Endothelial cell of umbilical vein (primary cell): ENCODE data around the gene NT5DC1. TPM values are rescaled to one million over a fixed set of nuclear protein-coding genes. Genes with fewer than 3 reads are reported as not detected.

Source experiments
- BruUV-seq: library from RNA; stranded (reverse); fragments of 400-500 nt; replicated peaks from 2 replicates; lab custom pipeline; 2021; lab: Mats Ljungman, UMichigan
- CTCF ChIA-PET: fragments of 300-600, 350-600 bp; sonication (Branson Sonifier 250); formaldehyde crosslinking; loops from one replicate; lab custom pipeline; 2021; ENCODE audit warnings: antibody characterized with exemption, inconsistent platforms; lab: Charles Lee
- POLR2A ChIA-PET: fragments of 300-600, 350-600 bp; sonication (Branson Sonifier 250); formaldehyde crosslinking; loops from one replicate; lab custom pipeline; 2021; ENCODE audit warnings: antibody characterized with exemption, inconsistent platforms; lab: Charles Lee
- DNase-seq: peaks from one replicate; pipeline ENCODE4 v3.0.0-alpha.2; 2011; ENCODE audit warnings: low read depth, low spot score
- FAIRE-seq: peaks from 2 replicates; lab custom pipeline; 2011; peaks lifted over from hg19 to GRCh38; lab: Jason Lieb, UNC
- H2AFZ ChIP-seq: 2 replicates; pipeline ENCODE4 v1.6.0; 2012; ENCODE audit warnings: low read depth, low read length, control low read depth, inconsistent platforms
- H3K27ac ChIP-seq: 2 replicates; pipeline ENCODE4 v1.5.1; 2011; ENCODE audit warnings: low read depth, mild to moderate bottlenecking, control low read depth, low read length, moderate library complexity; ENCODE audit not compliant: insufficient read depth
- H3K27me3 ChIP-seq, 2 experiments: 2 replicates each; pipeline versions ENCODE4 v1.6.0 to v1.6.1; 2011; ENCODE audit warnings: low read length in 2 of 2, mixed read lengths in 1 of 2; ENCODE audit not compliant: control insufficient read depth in 2 of 2, insufficient read depth in 2 of 2
- H3K36me3 ChIP-seq, 2 experiments: 2 replicates in 1 of 2; 3 replicates in 1 of 2; pipeline ENCODE4 v1.5.1; 2011; ENCODE audit warnings: low read length in 2 of 2, mild to moderate bottlenecking in 1 of 2, moderate library complexity in 1 of 2; ENCODE audit not compliant: control insufficient read depth in 2 of 2, insufficient read depth in 2 of 2; ENCODE audit errors: extremely low read depth in 1 of 2
- H3K4me1 ChIP-seq: 3 replicates; pipeline ENCODE4 v1.5.1; 2011; ENCODE audit warnings: mild to moderate bottlenecking, low read length; ENCODE audit not compliant: control insufficient read depth, insufficient read depth; ENCODE audit errors: extremely low read depth
- H3K4me2 ChIP-seq: 2 replicates; pipeline ENCODE4 v1.6.1; 2011; ENCODE audit warnings: low read length, control low read depth, mixed read lengths; ENCODE audit not compliant: insufficient read depth
- H3K4me3 ChIP-seq, 3 experiments: fragments of 200-600 bp in 1 of 3; sonication (generic), shearing (Covaris generic) in 1 of 3; replicated peaks in 1 of 3; 2 replicates each; pipeline ENCODE4 v1.5.1; 2011 to 2016; ENCODE audit warnings: control low read depth in 3 of 3, low read length in 3 of 3, mild to moderate bottlenecking in 2 of 3, inconsistent platforms in 1 of 3, low read depth in 1 of 3, moderate library complexity in 1 of 3; ENCODE audit not compliant: insufficient read depth in 1 of 3
- H3K79me2 ChIP-seq: 2 replicates; pipeline ENCODE4 v1.6.0; 2012; ENCODE audit warnings: low read length, inconsistent platforms; ENCODE audit not compliant: control insufficient read depth, insufficient read depth
- H3K9ac ChIP-seq: replicated peaks from 2 replicates; pipeline ENCODE3; 2011; ENCODE audit warnings: low read length, control low read depth; ENCODE audit not compliant: insufficient read depth; ENCODE audit errors: extremely low read depth
- H3K9me1 ChIP-seq: replicated peaks from 3 replicates; pipeline ENCODE4 v1.6.0; 2011; ENCODE audit warnings: mild to moderate bottlenecking, low read length; ENCODE audit not compliant: control insufficient read depth, insufficient read depth; ENCODE audit errors: extremely low read depth
- H3K9me3 ChIP-seq: replicated peaks from 2 replicates; pipeline ENCODE4 v1.5.1; 2012; ENCODE audit warnings: low read length, inconsistent platforms; ENCODE audit not compliant: control insufficient read depth, insufficient read depth
- H4K20me1 ChIP-seq: replicated peaks from 2 replicates; pipeline ENCODE3; 2011; ENCODE audit warnings: mild to moderate bottlenecking, low read length; ENCODE audit not compliant: control insufficient read depth, insufficient read depth; ENCODE audit errors: extremely low read depth
- EZH2 ChIP-seq: IDR thresholded peaks from 2 replicates; pipeline ENCODE4 v1.6.1; 2012; ENCODE audit warnings: borderline replicate concordance, low read depth, mild to moderate bottlenecking, moderate library complexity, low read length, inconsistent platforms; ENCODE audit not compliant: severe bottlenecking
- FOS ChIP-seq: IDR thresholded peaks from 2 replicates; pipeline ENCODE4 v1.6.1; 2011; ENCODE audit warnings: mild to moderate bottlenecking, low read length, moderate library complexity, borderline replicate concordance; ENCODE audit not compliant: insufficient read depth
- GATA2 ChIP-seq: IDR thresholded peaks from 2 replicates; pipeline ENCODE4 v1.7.0; 2011; ENCODE audit warnings: low read depth, mild to moderate bottlenecking, moderate library complexity, mixed read lengths, low read length; ENCODE audit not compliant: insufficient read length, insufficient read depth
- JUN ChIP-seq: IDR thresholded peaks from 2 replicates; pipeline ENCODE4 v1.6.1; 2011; ENCODE audit warnings: borderline replicate concordance, low read depth; ENCODE audit not compliant: insufficient read length, insufficient read depth
- MYC ChIP-seq: IDR thresholded peaks from one replicate; pipeline ENCODE4 v1.6.1; 2011; ENCODE audit warnings: mild to moderate bottlenecking, low read depth, low read length
- POLR2A ChIP-seq: IDR thresholded peaks from 2 replicates; pipeline ENCODE4 v1.6.1; 2012; ENCODE audit warnings: low read depth, mild to moderate bottlenecking, control low read depth, low read length
- POLR2AphosphoS5 ChIP-seq: IDR thresholded peaks from 2 replicates; pipeline ENCODE4 v1.6.1; 2012; ENCODE audit warnings: low read depth, mild to moderate bottlenecking, control low read depth, low read length, moderate library complexity; ENCODE audit not compliant: insufficient read depth
- dilution Hi-C: fragments of 300-500 bp; cut with MboI; formaldehyde crosslinking; loops from one replicate; pipeline ENCODE4 v1.15.0; 2019; ENCODE audit warnings: low sequenced_read_pairs; ENCODE audit not compliant: extremely low pct_ligation_motif_present
- intact Hi-C: fragments of 100-400 bp; cut with micrococcal nuclease; formaldehyde crosslinking; loops from one replicate; pipeline ENCODE4 v1.10.0; 2022
- polyA plus RNA-seq, 4 experiments: library from polyadenylated mRNA; depleted of rRNA in 3 of 4; stranded (reverse) in 3 of 4; unstranded in 1 of 4; fragments of >200 nt; gene quantifications; 2 replicates each; pipeline versions ENCODE4 v1.2.1 to v1.2.3, GENCODE V29; 2011 to 2012; ENCODE audit warnings: missing spikeins in 1 of 4
- total RNA-seq: library from RNA; stranded (reverse); gene quantifications from 2 replicates; pipeline ENCODE4 v1.2.3, GENCODE V29; 2021
- TF ChIP-seq, protein P1 (sequence below): IDR thresholded peaks from 2 replicates; pipeline ENCODE4 v1.6.1; 2011; ENCODE audit not compliant: insufficient read depth, insufficient read length
- TF ChIP-seq, protein P2 (sequence below), 2 donors: IDR thresholded peaks; 1 replicate in 1 of 2; 2 replicates in 1 of 2; pipeline ENCODE4 v1.5.1; 2011; ENCODE audit warnings: low read length in 2 of 2, mild to moderate bottlenecking in 2 of 2, moderate library complexity in 2 of 2, control low read depth in 1 of 2, inconsistent platforms in 1 of 2, low read depth in 1 of 2; ENCODE audit not compliant: insufficient read depth in 1 of 2; ENCODE audit errors: extremely low read depth in 1 of 2

The NT5DC1 gene
- total and polyA plus RNA-seq, 2 donors (not counting 3 experiments of a cell fraction or from before 2014, with no cell fraction given), result 11.3 to 24.3 TPM

DNA sequence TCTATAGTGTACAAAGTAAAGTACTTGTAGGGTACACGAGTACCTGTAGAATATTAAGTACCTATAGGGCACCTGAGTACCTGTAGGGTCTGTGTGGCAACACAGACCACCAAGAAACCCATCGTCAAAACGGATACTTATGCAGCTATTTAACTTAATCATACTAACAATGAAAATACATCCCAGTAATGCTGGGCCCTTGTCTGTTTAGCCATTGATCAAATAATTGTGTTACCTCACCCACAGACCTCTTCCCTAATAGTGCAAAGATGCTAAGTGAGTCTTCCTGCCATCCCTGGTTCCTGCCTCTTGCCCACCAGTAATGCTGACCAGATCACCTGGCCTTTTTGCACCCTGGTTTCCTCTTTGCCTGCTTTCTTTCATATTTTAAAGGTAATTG is 32.8 kb downstream of the NT5DC1 start:
- DNase-seq, result no peak
- Histone ChIP-seq H3K36me3 (no peaks in the 10 kb centered on the region), H3K27me3 (no peaks in the 10 kb centered on the region), H2AFZ (no peak overlapping the region), H3K27ac (no peak overlapping the region), H3K9me3 (no peaks in the 10 kb centered on the region), H3K79me2 (no peaks in the 10 kb centered on the region), H3K9me1 (no peaks in the 10 kb centered on the region), H3K4me2 (no peak overlapping the region), H4K20me1 (no peaks in the 10 kb centered on the region), H3K4me3 (no peak overlapping the region), H3K4me1 (no peaks in the 10 kb centered on the region), H3K9ac (no peak overlapping the region)
- FAIRE-seq, result no peak
- TF ChIP-seq POLR2AphosphoS5, result no peak
- TF ChIP-seq, protein P1, sequence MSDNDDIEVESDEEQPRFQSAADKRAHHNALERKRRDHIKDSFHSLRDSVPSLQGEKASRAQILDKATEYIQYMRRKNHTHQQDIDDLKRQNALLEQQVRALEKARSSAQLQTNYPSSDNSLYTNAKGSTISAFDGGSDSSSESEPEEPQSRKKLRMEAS, result no peak
- TF ChIP-seq, protein P2, sequence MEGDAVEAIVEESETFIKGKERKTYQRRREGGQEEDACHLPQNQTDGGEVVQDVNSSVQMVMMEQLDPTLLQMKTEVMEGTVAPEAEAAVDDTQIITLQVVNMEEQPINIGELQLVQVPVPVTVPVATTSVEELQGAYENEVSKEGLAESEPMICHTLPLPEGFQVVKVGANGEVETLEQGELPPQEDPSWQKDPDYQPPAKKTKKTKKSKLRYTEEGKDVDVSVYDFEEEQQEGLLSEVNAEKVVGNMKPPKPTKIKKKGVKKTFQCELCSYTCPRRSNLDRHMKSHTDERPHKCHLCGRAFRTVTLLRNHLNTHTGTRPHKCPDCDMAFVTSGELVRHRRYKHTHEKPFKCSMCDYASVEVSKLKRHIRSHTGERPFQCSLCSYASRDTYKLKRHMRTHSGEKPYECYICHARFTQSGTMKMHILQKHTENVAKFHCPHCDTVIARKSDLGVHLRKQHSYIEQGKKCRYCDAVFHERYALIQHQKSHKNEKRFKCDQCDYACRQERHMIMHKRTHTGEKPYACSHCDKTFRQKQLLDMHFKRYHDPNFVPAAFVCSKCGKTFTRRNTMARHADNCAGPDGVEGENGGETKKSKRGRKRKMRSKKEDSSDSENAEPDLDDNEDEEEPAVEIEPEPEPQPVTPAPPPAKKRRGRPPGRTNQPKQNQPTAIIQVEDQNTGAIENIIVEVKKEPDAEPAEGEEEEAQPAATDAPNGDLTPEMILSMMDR (IDR thresholded peaks at IDR 0.05; ENCODE audit: extremely low read depth in 1 of 2, insufficient read depth in 1 of 2, low read depth in 1 of 2, low read length in 2 of 2), result no peak
- TF ChIP-seq GATA2, result no peak
- TF ChIP-seq MYC, result no peak
- TF ChIP-seq JUN, result no peak
- no peak for TF ChIP-seq EZH2
- no peak for TF ChIP-seq FOS
- TF ChIP-seq POLR2A, result no peak
- intact Hi-C loops (no loop called here), dilution Hi-C loops (no loop called here)
- ChIA-PET POLR2A (no interaction called here), CTCF (interaction anchor here (1.2 to 3.4 kb wide), 2 partner anchors 17 to 22 kb away, joined by 5 to 11 read pairs; no protein-coding TSS in a partner anchor)
- BruUV-seq, result no TSS peak
